Mesenchymal stem cell (in vitro differentiated cells and primary cell): Measurements from ENCODE around the gene CD28. TPM values are rescaled to one million over a fixed set of nuclear protein-coding genes. Genes with fewer than 3 reads are reported as not detected.

Experiments used
- small RNA-seq: library from polyadenylated mRNA; stranded (forward); fragments of <200 nt; extraction: miRNeasy Mini kit (QIAGEN cat#:217004); gene quantifications from one replicate; pipeline ENCODE3, GENCODE V24; 2013; ENCODE audit warnings: low read depth

The CD28 gene

Small RNAs within 50 kb of the gene (small RNA-seq; reads per million reads assigned to genes)
- gene AC125238.1 (not detected), gene RNU6-474P (not detected)
